Measurements from ENCODE around the gene RBP7.

GRCh38 chr1:9992910-9993309 lies 4.1 kb upstream of the RBP7 start:
- TF ChIP-seq EZH2phosphoT487 (IDR thresholded peaks at IDR 0.05; ENCODE audit: borderline replicate concordance): no peak
- TF ChIP-seq CTCF (conservative IDR thresholded peaks at IDR 0.05; ENCODE audit: low read length): no peak

Data from Loucy (cell line).